ENCODE measurements around the gene RPAP2.

GRCh38 chr1:92367496-92367895 is 68.6 kb downstream of the RPAP2 start:
- no peak for TF ChIP-seq CBX2 (IDR thresholded peaks at IDR 0.05; ENCODE audit: borderline replicate concordance, low read depth)
- TF ChIP-seq RAD21 (conservative IDR thresholded peaks at IDR 0.05 in 1 of 2, IDR thresholded peaks at IDR 0.05 in 1 of 2), result no peak
